HepG2 (cell line): ENCODE results near the gene MAP2K1. TPM values are rescaled to one million over a fixed set of nuclear protein-coding genes. Genes with fewer than 3 reads are reported as not detected.

ENCODE experiments used
- FOXK2 ChIP-seq: fragments of 450-650 bp; IDR thresholded peaks from 2 replicates; pipeline ENCODE4 v1.6.1; 2016
- GATAD1 ChIP-seq: IDR thresholded peaks from 2 replicates; pipeline ENCODE4 v1.6.1; 2016; ENCODE audit warnings: missing genetic modification reagents, missing compliant biosample characterization
- GLI4 ChIP-seq: sonication (generic); formaldehyde crosslinking; IDR thresholded peaks from 2 replicates; pipeline ENCODE4 v1.5.1; 2020; ENCODE audit warnings: missing genetic modification reagents, mild to moderate bottlenecking, moderate library complexity, borderline replicate concordance
- MZF1 ChIP-seq: sonication (generic); formaldehyde crosslinking; IDR thresholded peaks from 2 replicates; pipeline ENCODE4 v1.8.1; 2023; ENCODE audit warnings: mild to moderate bottlenecking, missing genetic modification reagents, borderline replicate concordance
- NONO ChIP-seq, 2 experiments: fragments of 450-650 bp in 1 of 2; sonication (generic) in 1 of 2; formaldehyde crosslinking in 1 of 2; IDR thresholded peaks in 1 of 2; conservative IDR thresholded peaks in 1 of 2; 2 replicates each; pipeline versions ENCODE4 v1.6.1 to v1.8.0; 2017 to 2022; ENCODE audit warnings: mild to moderate bottlenecking in 1 of 2, missing genetic modification reagents in 1 of 2, moderate library complexity in 1 of 2
- THAP8 ChIP-seq: sonication (generic); formaldehyde crosslinking; IDR thresholded peaks from 2 replicates; pipeline ENCODE4 v1.5.1; 2020; ENCODE audit warnings: missing genetic modification reagents, mild to moderate bottlenecking, borderline replicate concordance
- TRAFD1 ChIP-seq: sonication (generic); formaldehyde crosslinking; IDR thresholded peaks from 2 replicates; pipeline ENCODE4 v1.5.1; 2020; ENCODE audit warnings: missing genetic modification reagents, mild to moderate bottlenecking, borderline replicate concordance
- ZBTB43 ChIP-seq: sonication (generic); formaldehyde crosslinking; conservative IDR thresholded peaks from 2 replicates; pipeline ENCODE4 v1.4.0; 2020; ENCODE audit warnings: missing genetic modification reagents
- ZGPAT ChIP-seq: IDR thresholded peaks from 2 replicates; pipeline ENCODE4 v1.6.1; 2016; ENCODE audit warnings: mild to moderate bottlenecking
- ZKSCAN1 ChIP-seq: fragments of 150-350 bp; IDR thresholded peaks from 2 replicates; pipeline ENCODE4 v1.6.1; 2014; ENCODE audit warnings: low read length
- ZMAT3 ChIP-seq: sonication (generic); formaldehyde crosslinking; conservative IDR thresholded peaks from 2 replicates; pipeline ENCODE4 v1.7.0; 2021; ENCODE audit warnings: missing genetic modification reagents
- ZNF143 ChIP-seq: sonication (generic); formaldehyde crosslinking; IDR thresholded peaks from 2 replicates; pipeline ENCODE4 v1.4.0; 2020; ENCODE audit warnings: missing genetic modification reagents
- ZNF652 ChIP-seq: IDR thresholded peaks from 2 replicates; pipeline ENCODE4 v1.6.1; 2016; ENCODE audit warnings: low read depth, borderline replicate concordance
- ZNF672 ChIP-seq: sonication (generic); formaldehyde crosslinking; IDR thresholded peaks from 2 replicates; pipeline ENCODE4 v1.8.1; 2022; ENCODE audit warnings: missing genetic modification reagents
- polyA plus RNA-seq, 8 experiments: library from polyadenylated mRNA; depleted of rRNA in 3 of 8; stranded (reverse) in 7 of 8; unstranded in 1 of 8; fragments of >200 nt; fragmentation: Illumina TruSeq in 4 of 8; extraction: Trizol in 4 of 8; gene quantifications; 2 replicates each; pipeline versions ENCODE4 v1.2.1 to v1.2.3, GENCODE V29; 2011 to 2016; ENCODE audit warnings: low read depth in 4 of 8, missing spikeins in 1 of 8, mixed read lengths in 1 of 8; ENCODE audit not compliant: insufficient read depth in 1 of 8
- total RNA-seq, 5 experiments: library from RNA; depleted of rRNA; stranded (reverse); fragments of >200 nt; fragmentation: Illumina TruSeq; extraction: Trizol; gene quantifications; 2 replicates each; pipeline ENCODE4 v1.2.3, GENCODE V29; 2016; ENCODE audit warnings: low read depth in 1 of 5

The MAP2K1 gene
- total and polyA plus RNA-seq, 2 of the 13 experiments (the other 11 are each of a cell fraction or from before 2014, with no cell fraction given): 24.1 to 49.2 TPM

GRCh38 chr15:66386204-66387123 lies at the start of gene MAP2K1 (continued):
- TF ChIP-seq TRAFD1 (no peak), MZF1 (CRISPR knock-in tag) (no peak), THAP8 (CRISPR knock-in tag) (0 out of 2 replicates have a peak, but pooled peaks have one; percentile 78), ZNF672 (CRISPR knock-in tag) (no peak), ZKSCAN1 (no peak), GATAD1 (CRISPR knock-in tag) (peak; percentile 93), ZMAT3 (CRISPR knock-in tag) (no peak), ZBTB43 (CRISPR knock-in tag) (0 out of 2 replicates have a peak, but pooled peaks have one; percentile 60), ZNF652 (peak; percentile 35; the same call in 1 of the 2 replicates), GLI4 (CRISPR knock-in tag) (no peak), ZGPAT (CRISPR knock-in tag) (peak; percentile 85), FOXK2 (no peak), ZNF143 (CRISPR knock-in tag) (no peak; the same call in 1 of the 2 replicates), NONO (IDR thresholded peaks at IDR 0.05) (no peak), NONO (CRISPR knock-in tag; conservative IDR thresholded peaks at IDR 0.05) (peak; percentile 78; the same call in 1 of the 2 replicates)
